HEK293 (cell line): ENCODE measurements around the gene PAK3.

Source experiments
- CTCF ChIA-PET: fragments of 350-600 bp; formaldehyde crosslinking; extraction: SDS; loops from one replicate; lab custom pipeline; 2021; ENCODE audit warnings: antibody characterized with exemption; lab: Yijun Ruan, JAX
- POLR2A ChIA-PET: fragments of 300-600 bp; formaldehyde crosslinking; extraction: SDS; loops from one replicate; lab custom pipeline; 2020; ENCODE audit warnings: antibody characterized with exemption, inconsistent platforms; lab: Yijun Ruan, JAX
- H3K27ac ChIP-seq: fragments of 200-500 bp; sonication (Bioruptor generic); 2 replicates; pipeline ENCODE4 v1.5.1; 2014; ENCODE audit warnings: low read depth, low read length, control low read depth, inconsistent platforms; ENCODE audit errors: extremely low read depth
- H3K36me3 ChIP-seq, 2 experiments: fragments of 200-500 bp in 1 of 2; sonication (Bioruptor generic) in 1 of 2; 1 replicate in 1 of 2; 2 replicates in 1 of 2; pipeline ENCODE4 v1.5.1; 2014 to 2017; ENCODE audit warnings: inconsistent platforms in 2 of 2, low read length in 2 of 2; ENCODE audit not compliant: control insufficient read depth in 2 of 2, insufficient read depth in 1 of 2
- H3K4me1 ChIP-seq: fragments of 200-500 bp; sonication (Bioruptor generic); 2 replicates; pipeline ENCODE4 v1.5.1; 2014; ENCODE audit warnings: mild to moderate bottlenecking, low read length, inconsistent platforms; ENCODE audit not compliant: control insufficient read depth, insufficient read depth
- H3K4me3 ChIP-seq: 2 replicates; pipeline ENCODE4 v1.5.1; 2011; ENCODE audit warnings: low read depth, mild to moderate bottlenecking, control low read depth, low read length, moderate library complexity
- H3K9me3 ChIP-seq: fragments of 200-500 bp; sonication (Bioruptor generic); 2 replicates; pipeline ENCODE4 v1.5.1; 2014; ENCODE audit warnings: low read depth, low read length, inconsistent platforms; ENCODE audit not compliant: control insufficient read depth, insufficient read depth
- AEBP2 ChIP-seq: fragments of 450-650 bp; formaldehyde crosslinking; IDR thresholded peaks from 2 replicates; pipeline ENCODE4 v1.5.1; 2016; ENCODE audit warnings: missing biosample characterization, missing genetic modification characterization, borderline replicate concordance
- BCL6B ChIP-seq: fragments of 450-650 bp; formaldehyde crosslinking; IDR thresholded peaks from 2 replicates; pipeline ENCODE4 v1.5.1; 2017; ENCODE audit warnings: missing biosample characterization, missing genetic modification characterization
- KLF10 ChIP-seq: fragments of 450-650 bp; IDR thresholded peaks from 2 replicates; pipeline ENCODE4 v1.5.1; 2018; ENCODE audit warnings: missing biosample characterization, mild to moderate bottlenecking, missing genetic modification characterization
- MYNN ChIP-seq: fragments of 450-650 bp; formaldehyde crosslinking; IDR thresholded peaks from 2 replicates; pipeline ENCODE4 v1.5.1; 2016; ENCODE audit warnings: missing biosample characterization, missing genetic modification characterization, borderline replicate concordance
- OVOL3 ChIP-seq: fragments of 450-650 bp; formaldehyde crosslinking; IDR thresholded peaks from 2 replicates; pipeline ENCODE4 v1.5.1; 2016; ENCODE audit warnings: missing biosample characterization, missing genetic modification characterization
- REPIN1 ChIP-seq: fragments of 450-650 bp; formaldehyde crosslinking; IDR thresholded peaks from 2 replicates; pipeline ENCODE4 v1.5.1; 2017; ENCODE audit warnings: missing biosample characterization, missing genetic modification characterization, low read depth
- SP7 ChIP-seq: fragments of 450-650 bp; formaldehyde crosslinking; IDR thresholded peaks from 2 replicates; pipeline ENCODE4 v1.5.1; 2016; ENCODE audit warnings: missing biosample characterization, missing genetic modification characterization
- ZBTB17 ChIP-seq: fragments of 450-650 bp; formaldehyde crosslinking; IDR thresholded peaks from 2 replicates; pipeline ENCODE4 v1.5.1; 2016; ENCODE audit warnings: missing biosample characterization, missing genetic modification characterization
- ZBTB20 ChIP-seq: fragments of 450-650 bp; formaldehyde crosslinking; IDR thresholded peaks from 2 replicates; pipeline ENCODE4 v1.5.1; 2016; ENCODE audit warnings: missing biosample characterization, missing genetic modification characterization
- ZNF146 ChIP-seq: fragments of 450-650 bp; formaldehyde crosslinking; IDR thresholded peaks from 2 replicates; pipeline ENCODE4 v1.5.1; 2016; ENCODE audit warnings: missing biosample characterization, missing genetic modification characterization
- ZNF24 ChIP-seq: fragments of 450-650 bp; formaldehyde crosslinking; IDR thresholded peaks from 2 replicates; pipeline ENCODE4 v1.5.1; 2016; ENCODE audit warnings: missing biosample characterization, missing genetic modification characterization
- ZNF292 ChIP-seq: fragments of 450-650 bp; formaldehyde crosslinking; IDR thresholded peaks from 2 replicates; pipeline ENCODE4 v1.5.1; 2016; ENCODE audit warnings: low read depth, missing biosample characterization, missing genetic modification characterization, borderline replicate concordance
- ZNF362 ChIP-seq: fragments of 450-650 bp; formaldehyde crosslinking; IDR thresholded peaks from 2 replicates; pipeline ENCODE4 v1.5.1; 2016; ENCODE audit warnings: missing biosample characterization, missing genetic modification characterization
- ZNF394 ChIP-seq: fragments of 450-650 bp; formaldehyde crosslinking; IDR thresholded peaks from 2 replicates; pipeline ENCODE4 v1.5.1; 2016; ENCODE audit warnings: missing biosample characterization, missing genetic modification characterization, mild to moderate bottlenecking, moderate library complexity, borderline replicate concordance
- ZNF530 ChIP-seq: fragments of 450-650 bp; formaldehyde crosslinking; IDR thresholded peaks from 2 replicates; pipeline ENCODE4 v1.5.1; 2016; ENCODE audit warnings: low read depth, missing biosample characterization, missing genetic modification characterization
- ZNF558 ChIP-seq: fragments of 450-650 bp; formaldehyde crosslinking; IDR thresholded peaks from 2 replicates; pipeline ENCODE4 v1.5.1; 2016; ENCODE audit warnings: missing biosample characterization, missing genetic modification characterization
- ZNF571 ChIP-seq: fragments of 450-650 bp; formaldehyde crosslinking; IDR thresholded peaks from 2 replicates; pipeline ENCODE4 v1.5.0; 2017; ENCODE audit warnings: missing biosample characterization, missing genetic modification characterization
- ZNF621 ChIP-seq: fragments of 450-650 bp; formaldehyde crosslinking; IDR thresholded peaks from 2 replicates; pipeline ENCODE4 v1.5.1; 2017; ENCODE audit warnings: missing biosample characterization, missing genetic modification characterization
- ZNF626 ChIP-seq: fragments of 450-650 bp; sonication (Bioruptor Pico); formaldehyde crosslinking; IDR thresholded peaks from 2 replicates; pipeline ENCODE4 v1.5.1; 2018; ENCODE audit warnings: missing biosample characterization, missing genetic modification characterization, inconsistent platforms
- ZNF785 ChIP-seq: fragments of 450-650 bp; formaldehyde crosslinking; IDR thresholded peaks from 2 replicates; pipeline ENCODE4 v1.5.1; 2016; ENCODE audit warnings: missing biosample characterization, missing genetic modification characterization
- ZSCAN30 ChIP-seq: fragments of 450-650 bp; IDR thresholded peaks from 2 replicates; pipeline ENCODE4 v1.5.1; 2018; ENCODE audit warnings: missing biosample characterization, mild to moderate bottlenecking, missing genetic modification characterization, moderate library complexity
- ZSCAN4 ChIP-seq: fragments of 450-650 bp; formaldehyde crosslinking; IDR thresholded peaks from 2 replicates; pipeline ENCODE4 v1.5.1; 2017; ENCODE audit warnings: missing biosample characterization, missing genetic modification characterization
- TF ChIP-seq, protein P1 (sequence below): fragments of 450-650 bp; IDR thresholded peaks from 2 replicates; pipeline ENCODE4 v1.5.1; 2018; ENCODE audit warnings: missing biosample characterization, missing genetic modification characterization
- TF ChIP-seq, protein P2 (sequence below): fragments of 450-650 bp; formaldehyde crosslinking; IDR thresholded peaks from 2 replicates; pipeline ENCODE4 v1.5.1; 2016; ENCODE audit warnings: missing biosample characterization, missing genetic modification characterization
- TF ChIP-seq, protein P3 (sequence below): fragments of 450-650 bp; formaldehyde crosslinking; IDR thresholded peaks from 2 replicates; pipeline ENCODE4 v1.5.1; 2016; ENCODE audit warnings: missing biosample characterization, missing genetic modification characterization
- TF ChIP-seq, protein P4 (sequence below): sonication (generic); formaldehyde crosslinking; IDR thresholded peaks from 2 replicates; pipeline ENCODE4 v1.8.1; 2022; ENCODE audit warnings: mild to moderate bottlenecking, moderate library complexity, missing genetic modification reagents

Gene PAK3

DNA sequence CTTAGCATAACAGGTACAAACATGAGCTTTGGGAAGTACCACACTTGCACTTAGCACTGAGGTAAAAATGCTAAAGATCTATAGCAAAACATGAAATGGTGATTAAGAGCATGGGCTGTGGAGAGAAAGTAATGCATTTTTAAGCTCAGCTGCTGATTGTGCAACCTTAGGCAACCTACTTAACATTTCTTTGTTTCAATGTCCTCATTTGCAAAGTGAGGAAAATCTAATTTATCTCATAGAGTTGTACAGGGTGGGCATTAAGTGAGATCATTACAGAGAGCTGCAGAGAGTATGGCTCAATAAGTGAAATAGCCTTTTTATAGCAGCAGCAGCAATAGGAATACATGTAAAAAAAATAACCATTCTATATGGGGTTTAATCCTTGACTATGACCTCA lies 87.0 kb downstream of the PAK3 start:
- TF ChIP-seq ZSCAN4 = no peak
- no peak for TF ChIP-seq MYNN (tag by site-specific recombination)
- TF ChIP-seq ZNF626 (tag by site-specific recombination) = no peak
- TF ChIP-seq ZNF146 = no peak
- no peak for TF ChIP-seq SP7 (tag by site-specific recombination)
- TF ChIP-seq REPIN1 = no peak
- no peak for TF ChIP-seq ZNF24 (tag by site-specific recombination)
- no peak for TF ChIP-seq ZBTB20 (tag by site-specific recombination)
- TF ChIP-seq BCL6B (tag by site-specific recombination) = no peak
- TF ChIP-seq AEBP2 (tag by site-specific recombination) = no peak
- no peak for TF ChIP-seq ZNF571
- no peak for TF ChIP-seq ZNF785 (tag by site-specific recombination)
- no peak for TF ChIP-seq ZNF621 (tag by site-specific recombination)
- no peak for TF ChIP-seq ZNF530 (tag by site-specific recombination)
- no peak for TF ChIP-seq ZSCAN30 (tag by site-specific recombination)
- TF ChIP-seq ZNF558 = no peak
- no peak for TF ChIP-seq ZBTB17 (tag by site-specific recombination)
- no peaks in the 10 kb centered on the region for H3K4me1 ChIP-seq
- no peak overlapping the region for H3K27ac ChIP-seq
- H3K36me3 ChIP-seq = no peaks in the 10 kb centered on the region
- no peaks in the 10 kb centered on the region for H3K9me3 ChIP-seq
- ChIA-PET POLR2A (no interaction called here), CTCF (interaction anchor here (0.5 kb wide), 1 partner anchor 82 kb away, joined by 3 read pairs; no protein-coding TSS in a partner anchor)
- H3K4me3 ChIP-seq = no peak overlapping the region

- Histone ChIP-seq H3K4me3 (no peak overlapping the region), H3K4me1 (no peaks in the 10 kb centered on the region), H3K36me3 (no peaks in the 10 kb centered on the region), H3K27ac (no peak overlapping the region), H3K9me3 (no peaks in the 10 kb centered on the region; the same call in 1 of the 2 replicates)
- ChIA-PET POLR2A (no interaction called here), CTCF (no interaction called here)
- TF ChIP-seq ZNF394 = no peak
- no peak for TF ChIP-seq OVOL3 (tag by site-specific recombination)
- TF ChIP-seq, protein P1, sequence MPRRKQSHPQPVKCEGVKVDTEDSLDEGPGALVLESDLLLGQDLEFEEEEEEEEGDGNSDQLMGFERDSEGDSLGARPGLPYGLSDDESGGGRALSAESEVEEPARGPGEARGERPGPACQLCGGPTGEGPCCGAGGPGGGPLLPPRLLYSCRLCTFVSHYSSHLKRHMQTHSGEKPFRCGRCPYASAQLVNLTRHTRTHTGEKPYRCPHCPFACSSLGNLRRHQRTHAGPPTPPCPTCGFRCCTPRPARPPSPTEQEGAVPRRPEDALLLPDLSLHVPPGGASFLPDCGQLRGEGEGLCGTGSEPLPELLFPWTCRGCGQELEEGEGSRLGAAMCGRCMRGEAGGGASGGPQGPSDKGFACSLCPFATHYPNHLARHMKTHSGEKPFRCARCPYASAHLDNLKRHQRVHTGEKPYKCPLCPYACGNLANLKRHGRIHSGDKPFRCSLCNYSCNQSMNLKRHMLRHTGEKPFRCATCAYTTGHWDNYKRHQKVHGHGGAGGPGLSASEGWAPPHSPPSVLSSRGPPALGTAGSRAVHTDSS (tag by site-specific recombination) = no peak
- TF ChIP-seq, protein P2, sequence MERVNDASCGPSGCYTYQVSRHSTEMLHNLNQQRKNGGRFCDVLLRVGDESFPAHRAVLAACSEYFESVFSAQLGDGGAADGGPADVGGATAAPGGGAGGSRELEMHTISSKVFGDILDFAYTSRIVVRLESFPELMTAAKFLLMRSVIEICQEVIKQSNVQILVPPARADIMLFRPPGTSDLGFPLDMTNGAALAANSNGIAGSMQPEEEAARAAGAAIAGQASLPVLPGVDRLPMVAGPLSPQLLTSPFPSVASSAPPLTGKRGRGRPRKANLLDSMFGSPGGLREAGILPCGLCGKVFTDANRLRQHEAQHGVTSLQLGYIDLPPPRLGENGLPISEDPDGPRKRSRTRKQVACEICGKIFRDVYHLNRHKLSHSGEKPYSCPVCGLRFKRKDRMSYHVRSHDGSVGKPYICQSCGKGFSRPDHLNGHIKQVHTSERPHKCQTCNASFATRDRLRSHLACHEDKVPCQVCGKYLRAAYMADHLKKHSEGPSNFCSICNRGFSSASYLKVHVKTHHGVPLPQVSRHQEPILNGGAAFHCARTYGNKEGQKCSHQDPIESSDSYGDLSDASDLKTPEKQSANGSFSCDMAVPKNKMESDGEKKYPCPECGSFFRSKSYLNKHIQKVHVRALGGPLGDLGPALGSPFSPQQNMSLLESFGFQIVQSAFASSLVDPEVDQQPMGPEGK = no peak
- no peak for TF ChIP-seq ZNF362 (tag by site-specific recombination)
- TF ChIP-seq KLF10 (tag by site-specific recombination) = no peak
- TF ChIP-seq, protein P3, sequence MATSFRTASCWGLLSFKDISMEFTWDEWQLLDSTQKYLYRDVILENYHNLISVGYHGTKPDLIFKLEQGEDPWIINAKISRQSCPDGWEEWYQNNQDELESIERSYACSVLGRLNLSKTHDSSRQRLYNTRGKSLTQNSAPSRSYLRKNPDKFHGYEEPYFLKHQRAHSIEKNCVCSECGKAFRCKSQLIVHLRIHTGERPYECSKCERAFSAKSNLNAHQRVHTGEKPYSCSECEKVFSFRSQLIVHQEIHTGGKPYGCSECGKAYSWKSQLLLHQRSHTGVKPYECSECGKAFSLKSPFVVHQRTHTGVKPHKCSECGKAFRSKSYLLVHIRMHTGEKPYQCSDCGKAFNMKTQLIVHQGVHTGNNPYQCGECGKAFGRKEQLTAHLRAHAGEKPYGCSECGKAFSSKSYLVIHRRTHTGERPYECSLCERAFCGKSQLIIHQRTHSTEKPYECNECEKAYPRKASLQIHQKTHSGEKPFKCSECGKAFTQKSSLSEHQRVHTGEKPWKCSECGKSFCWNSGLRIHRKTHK (tag by site-specific recombination) = no peak
- TF ChIP-seq, protein P4, sequence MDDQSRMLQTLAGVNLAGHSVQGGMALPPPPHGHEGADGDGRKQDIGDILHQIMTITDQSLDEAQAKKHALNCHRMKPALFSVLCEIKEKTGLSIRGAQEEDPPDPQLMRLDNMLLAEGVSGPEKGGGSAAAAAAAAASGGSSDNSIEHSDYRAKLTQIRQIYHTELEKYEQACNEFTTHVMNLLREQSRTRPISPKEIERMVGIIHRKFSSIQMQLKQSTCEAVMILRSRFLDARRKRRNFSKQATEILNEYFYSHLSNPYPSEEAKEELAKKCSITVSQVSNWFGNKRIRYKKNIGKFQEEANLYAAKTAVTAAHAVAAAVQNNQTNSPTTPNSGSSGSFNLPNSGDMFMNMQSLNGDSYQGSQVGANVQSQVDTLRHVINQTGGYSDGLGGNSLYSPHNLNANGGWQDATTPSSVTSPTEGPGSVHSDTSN (CRISPR knock-in tag) = no peak
- no peak for TF ChIP-seq ZNF292 (tag by site-specific recombination)
Observed at GRCh38 chrX:111191598-111191997, 95.6 kb downstream of the PAK3 start.
